ENCODE measurements around the gene SSTR5.

DNA sequence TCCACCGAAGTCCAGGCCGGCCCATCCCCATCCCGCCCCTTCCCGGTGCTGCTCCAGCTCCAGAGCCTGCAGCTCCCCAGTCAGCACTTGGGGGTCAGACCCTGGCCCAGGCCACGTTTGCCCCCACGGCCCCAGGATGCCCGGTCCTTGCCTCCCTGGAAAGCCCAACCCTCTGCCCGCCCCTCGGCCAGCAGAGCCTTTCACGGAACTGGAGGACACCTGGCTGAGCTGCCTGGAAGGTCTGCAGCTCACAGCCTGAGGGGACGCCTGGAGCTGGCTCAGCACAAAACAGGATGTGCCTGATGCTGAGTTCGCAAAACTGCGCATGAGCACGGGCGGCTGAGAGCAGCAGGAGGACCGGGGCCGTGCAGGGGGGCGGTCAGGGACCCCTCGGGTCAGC, 29.7 kb upstream of the SSTR5 start:
- TF ChIP-seq POLR2A (IDR thresholded peaks at IDR 0.05; ENCODE audit: low read length) (no peak), GATA1 (IDR thresholded peaks at IDR 0.05; ENCODE audit: low read depth, low read length) (no peak)

Data from erythroblast (primary cell).